ENCODE measurements around the gene DYSF.
A peak's percentile ranks its signal among the peaks of the same experiment; 100 is the strongest.

DYSF gene

GRCh38 chr2:71558300-71559051 lies 105.1 kb downstream of the DYSF start:
- no peak for DNase-seq
- TF ChIP-seq POLR2A (IDR thresholded peaks at IDR 0.05; ENCODE audit: low read length) (no peak), GATA1 (IDR thresholded peaks at IDR 0.05; ENCODE audit: low read depth, low read length) (no peak)

DNA sequence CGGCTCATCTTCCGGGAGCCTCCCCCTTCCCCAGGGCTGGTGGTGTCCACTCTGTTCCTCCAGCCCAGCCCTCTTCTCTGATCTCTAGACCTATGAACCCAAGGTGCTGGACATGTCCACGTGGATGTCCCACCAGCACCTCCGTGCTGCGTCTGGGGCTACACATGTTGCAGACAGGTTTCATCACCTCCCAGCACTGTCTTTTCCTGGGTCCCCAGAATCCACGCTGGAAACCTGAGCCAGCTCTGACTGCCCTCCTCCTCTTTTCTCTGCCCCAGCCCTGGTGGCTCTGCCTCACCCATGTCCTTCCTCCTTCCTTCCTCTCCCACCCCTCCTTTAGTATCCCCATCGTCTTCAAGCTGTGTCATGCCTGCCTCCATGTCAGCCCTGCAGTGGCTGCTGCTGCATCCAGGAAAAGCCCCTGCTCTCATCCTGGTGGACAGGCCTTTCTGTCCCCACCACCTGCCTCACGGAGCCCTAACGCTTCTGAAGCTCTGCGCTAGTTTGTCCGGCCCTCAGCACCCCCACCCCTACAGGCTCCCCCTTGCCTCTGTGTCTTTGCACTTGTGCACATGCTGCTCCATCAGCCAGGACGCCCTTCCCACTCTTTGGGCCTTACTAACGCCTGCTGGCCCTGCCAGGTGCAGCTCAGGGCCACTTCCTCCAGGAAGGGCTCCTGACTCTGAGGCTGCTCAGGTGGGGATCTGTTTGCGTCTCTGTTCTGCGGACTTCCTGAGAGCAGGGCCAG lies 105.9 kb downstream of the DYSF start:
- peak in 1 of 2 experiments; percentile 9 for DNase-seq
- TF ChIP-seq POLR2A (IDR thresholded peaks at IDR 0.05; ENCODE audit: low read length) (no peak), GATA1 (IDR thresholded peaks at IDR 0.05; ENCODE audit: low read depth, low read length) (no peak)

DNA sequence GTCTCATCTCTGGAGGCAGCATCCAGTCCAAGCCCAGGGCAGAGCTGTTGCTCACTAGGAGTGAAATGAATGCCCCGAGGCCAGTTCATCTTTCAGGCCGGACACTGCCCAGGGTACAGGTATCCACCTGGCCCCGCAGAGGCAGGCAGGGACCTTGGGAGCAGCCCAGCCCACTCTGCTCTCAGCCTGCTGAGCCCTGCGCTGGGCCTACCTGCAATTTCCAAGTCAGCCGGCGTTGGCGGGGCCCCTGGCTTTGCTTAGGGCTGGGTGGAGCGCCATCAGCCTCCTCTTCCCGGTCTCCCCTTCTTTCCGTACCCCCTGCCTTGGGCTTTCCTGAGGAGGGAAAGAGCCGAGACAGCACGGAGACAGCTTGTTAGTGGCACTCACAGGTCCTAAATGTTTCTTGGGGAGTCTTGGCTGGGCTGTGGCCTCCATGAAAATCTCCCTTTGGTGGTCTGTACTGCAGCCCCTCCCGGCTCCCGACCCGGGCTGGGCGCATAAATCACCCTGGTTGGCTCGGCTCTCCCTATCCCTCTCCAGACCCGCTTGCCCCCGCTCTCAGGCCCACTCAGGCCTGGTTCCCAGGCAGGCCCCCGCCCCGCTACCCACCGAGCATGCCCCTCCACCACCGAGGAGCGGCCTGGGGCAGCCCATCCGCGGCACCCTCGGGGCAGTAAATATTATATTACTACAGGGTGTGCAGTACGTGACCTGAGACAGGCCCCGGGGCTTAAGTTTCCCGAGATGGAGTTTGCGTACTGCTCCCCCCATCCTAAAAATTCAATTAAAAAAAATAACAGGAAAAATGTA lies 106.7 kb downstream of the DYSF start:
- TF ChIP-seq GATA1 (IDR thresholded peaks at IDR 0.05; ENCODE audit: low read depth, low read length) (no peak), POLR2A (IDR thresholded peaks at IDR 0.05; ENCODE audit: low read length) (no peak)
- DNase-seq = no peak

DNA sequence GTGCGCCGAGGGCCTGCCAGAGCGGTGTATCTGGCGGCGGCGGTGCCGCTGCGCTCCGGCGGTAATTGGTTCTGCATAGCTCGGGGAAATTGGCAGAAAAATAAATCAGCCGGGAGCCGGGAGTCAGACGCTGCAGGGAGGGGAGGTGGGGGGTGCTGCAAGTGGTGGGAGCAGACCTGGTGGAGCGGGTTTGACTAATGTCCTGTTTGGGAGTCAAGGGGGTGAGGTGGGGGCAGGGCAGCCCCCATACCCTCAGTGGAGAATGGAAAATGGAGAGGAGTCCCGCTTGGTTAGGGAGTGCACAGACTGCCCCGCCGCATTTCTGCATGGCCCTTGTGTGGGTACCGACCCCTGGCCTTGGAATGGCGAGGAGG lies 107.3 kb downstream of the DYSF start:
- TF ChIP-seq GATA1 (IDR thresholded peaks at IDR 0.05; ENCODE audit: low read depth, low read length) = no peak
- no peak for DNase-seq

- TF ChIP-seq POLR2A (IDR thresholded peaks at IDR 0.05; ENCODE audit: low read length) (no peak), GATA1 (IDR thresholded peaks at IDR 0.05; ENCODE audit: low read depth, low read length) (no peak)
- no peak for DNase-seq
These were observed 108.3 kb downstream of the DYSF start for GRCh38 chr2:71561441-71562267.

DNA sequence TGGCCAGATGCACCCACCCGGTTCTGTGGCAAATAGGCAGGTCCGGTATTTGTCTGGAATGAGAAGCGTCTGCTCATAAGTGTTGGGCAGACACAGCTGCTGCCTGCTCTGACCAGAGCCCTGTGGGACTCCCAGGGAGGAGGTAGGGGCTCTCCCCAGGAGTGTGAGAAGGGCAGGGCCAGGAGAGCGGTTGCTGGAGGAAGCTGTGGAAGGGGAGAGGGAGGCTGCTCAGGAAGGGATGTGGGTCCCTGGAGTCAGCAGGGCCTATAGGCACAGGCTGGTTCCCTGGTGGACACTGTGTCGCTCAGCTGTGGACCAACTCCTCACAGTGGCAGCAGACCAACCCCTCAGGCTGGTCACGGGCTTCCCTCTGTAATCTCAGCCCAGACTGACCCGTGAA lies 109.2 kb downstream of the DYSF start:
- DNase-seq = no peak
- TF ChIP-seq GATA1 (IDR thresholded peaks at IDR 0.05; ENCODE audit: low read depth, low read length) (no peak), POLR2A (IDR thresholded peaks at IDR 0.05; ENCODE audit: low read length) (no peak)

DNA sequence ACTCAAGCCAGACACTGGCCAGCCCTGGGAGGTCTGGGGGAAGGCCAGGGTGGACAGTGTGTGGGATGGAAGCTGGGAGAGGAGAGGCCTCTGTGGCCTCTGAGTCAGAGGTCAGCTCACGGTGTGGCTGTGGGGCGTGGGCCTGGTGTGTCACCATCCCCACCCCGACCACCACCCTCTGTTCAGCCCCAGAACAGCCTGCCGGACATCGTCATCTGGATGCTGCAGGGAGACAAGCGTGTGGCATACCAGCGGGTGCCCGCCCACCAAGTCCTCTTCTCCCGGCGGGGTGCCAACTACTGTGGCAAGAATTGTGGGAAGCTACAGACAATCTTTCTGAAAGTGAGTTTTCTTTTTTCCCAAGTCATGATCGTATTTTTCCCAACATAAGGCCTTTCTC lies 110.5 kb downstream of the DYSF start:
- no peak for TF ChIP-seq GATA1 (IDR thresholded peaks at IDR 0.05; ENCODE audit: low read depth, low read length)
- no peak for TF ChIP-seq POLR2A (IDR thresholded peaks at IDR 0.05; ENCODE audit: low read length)
- no peak for DNase-seq

DNA sequence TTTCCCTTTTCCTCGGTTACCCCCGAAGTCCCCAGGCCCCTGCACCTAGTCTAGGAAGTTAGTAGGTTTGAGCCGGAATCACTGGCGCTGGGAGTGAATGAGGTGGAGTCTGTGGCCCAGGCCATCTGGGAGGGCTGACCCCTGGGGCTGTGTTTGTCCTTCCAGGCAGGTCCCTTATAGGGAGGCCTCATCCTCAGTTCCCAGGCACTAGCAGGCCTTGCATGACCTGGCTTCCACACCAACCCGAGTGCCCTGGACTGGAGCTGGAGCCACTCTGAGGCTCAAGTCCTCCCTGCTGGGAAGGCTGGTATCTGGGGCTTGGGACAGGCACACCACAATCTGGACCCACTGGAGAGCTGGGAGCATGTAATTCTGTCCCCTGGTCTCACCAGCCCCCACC lies 111.0 kb downstream of the DYSF start:
- TF ChIP-seq POLR2A (IDR thresholded peaks at IDR 0.05; ENCODE audit: low read length) = no peak
- TF ChIP-seq GATA1 (IDR thresholded peaks at IDR 0.05; ENCODE audit: low read depth, low read length) = no peak

DNA sequence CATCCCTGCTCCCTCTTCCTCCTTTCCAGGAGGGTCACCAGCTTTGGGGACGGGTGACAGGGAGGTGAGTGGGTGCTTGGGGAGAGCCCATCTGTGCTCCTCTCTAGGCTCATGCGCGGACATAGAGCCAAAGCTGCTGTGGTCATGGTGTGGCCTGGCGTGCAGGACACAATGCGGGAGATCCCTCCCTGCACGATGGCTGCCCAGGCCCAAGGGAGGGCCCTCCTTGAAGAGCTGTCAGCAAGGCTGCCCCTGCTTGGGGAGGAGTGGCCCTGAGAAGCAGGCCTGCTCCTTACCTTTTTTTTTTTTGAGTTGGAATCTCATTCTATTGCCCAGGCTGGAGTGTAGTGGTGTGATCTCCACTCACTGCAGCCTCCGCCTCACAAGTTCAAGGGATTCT lies 111.4 kb downstream of the DYSF start:
- TF ChIP-seq GATA1 (IDR thresholded peaks at IDR 0.05; ENCODE audit: low read depth, low read length) (no peak), POLR2A (IDR thresholded peaks at IDR 0.05; ENCODE audit: low read length) (no peak)
- no peak for DNase-seq

More for the DNA sequence above, 111.0 kb downstream of the DYSF start:
- no peak for DNase-seq

DNA sequence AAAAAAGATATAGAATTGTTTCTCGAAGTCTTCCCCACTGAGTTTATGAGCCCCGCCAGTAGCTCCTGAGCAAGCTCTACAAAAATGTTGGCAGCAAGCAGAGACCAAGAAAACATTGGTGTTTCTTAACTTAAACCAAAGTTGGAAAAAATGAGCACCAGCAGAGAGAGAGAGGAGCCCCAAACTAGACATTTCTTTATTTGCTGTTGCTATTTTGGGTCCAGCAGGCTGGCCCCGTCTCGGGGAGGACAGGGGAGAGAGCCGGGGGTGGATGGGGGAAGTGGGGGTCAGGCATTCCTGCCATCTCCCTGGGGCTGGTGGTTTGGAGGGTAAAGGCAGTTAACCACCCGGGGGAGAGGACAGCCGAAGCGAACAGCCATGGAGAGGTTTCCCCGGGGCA lies 113.0 kb downstream of the DYSF start:
- TF ChIP-seq POLR2A (IDR thresholded peaks at IDR 0.05; ENCODE audit: low read length) (no peak), GATA1 (IDR thresholded peaks at IDR 0.05; ENCODE audit: low read depth, low read length) (no peak)
- DNase-seq = no peak

- no peak for TF ChIP-seq GATA1 (IDR thresholded peaks at IDR 0.05; ENCODE audit: low read depth, low read length)
- no peak for TF ChIP-seq POLR2A (IDR thresholded peaks at IDR 0.05; ENCODE audit: low read length)
- DNase-seq = no peak
These were observed 114.3 kb downstream of the DYSF start for GRCh38 chr2:71567625-71568024.

- DNase-seq = no peak
- TF ChIP-seq GATA1 (IDR thresholded peaks at IDR 0.05; ENCODE audit: low read depth, low read length) (no peak), POLR2A (IDR thresholded peaks at IDR 0.05; ENCODE audit: low read length) (no peak)
These were observed 114.7 kb downstream of the DYSF start for GRCh38 chr2:71568103-71568502.

DNA sequence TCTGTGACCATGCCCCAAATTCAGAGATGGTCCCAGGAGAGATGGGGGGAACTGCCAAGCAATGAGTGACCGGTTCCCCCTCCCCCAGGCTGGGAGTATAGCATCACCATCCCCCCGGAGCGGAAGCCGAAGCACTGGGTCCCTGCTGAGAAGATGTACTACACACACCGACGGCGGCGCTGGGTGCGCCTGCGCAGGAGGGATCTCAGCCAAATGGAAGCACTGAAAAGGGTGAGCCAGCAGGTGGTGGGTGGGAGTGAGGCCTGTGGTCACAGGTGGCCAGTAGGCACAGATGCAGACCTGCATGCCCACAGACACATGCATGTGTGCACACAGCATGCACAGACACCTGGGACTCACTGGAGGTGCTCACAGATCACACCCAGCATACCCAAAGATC lies 117.2 kb downstream of the DYSF start:
- DNase-seq = no peak
- TF ChIP-seq GATA1 (IDR thresholded peaks at IDR 0.05; ENCODE audit: low read depth, low read length) (no peak), POLR2A (IDR thresholded peaks at IDR 0.05; ENCODE audit: low read length) (no peak)
